Colonic mucosa (tissue), 4 donors: ENCODE data around the gene FUBP3. TPM values are rescaled to one million over a fixed set of nuclear protein-coding genes. Genes with fewer than 3 reads are reported as not detected.
"Not testable (repeated sequence)": the region's sequence is repeated elsewhere in the genome, so short reads cannot be mapped to it uniquely, and the experiment has no call there.

Experiments used
- DNase-seq: peaks from one replicate; pipeline ENCODE4 v3.0.0-alpha.2; 2020
- H3K27ac ChIP-seq: fragments of 200-600 bp; one replicate; pipeline ENCODE4 v1.8.0; 2021
- H3K27me3 ChIP-seq: fragments of 200-600 bp; one replicate; pipeline ENCODE4 v1.8.0; 2021
- H3K36me3 ChIP-seq: fragments of 200-600 bp; one replicate; pipeline ENCODE4 v1.8.0; 2021
- H3K4me1 ChIP-seq: fragments of 200-600 bp; one replicate; pipeline ENCODE4 v1.8.0; 2021; ENCODE audit warnings: mild to moderate bottlenecking
- H3K4me3 ChIP-seq: fragments of 200-600 bp; one replicate; pipeline ENCODE4 v1.8.0; 2021
- H3K9ac ChIP-seq, 2 donors: one replicate each; pipeline ENCODE4 v1.7.0; 2013; ENCODE audit warnings: control low read depth in 2 of 2, low read depth in 2 of 2, low read length in 2 of 2
- H3K9me3 ChIP-seq: fragments of 200-600 bp; one replicate; pipeline ENCODE4 v1.8.0; 2021
- CTCF ChIP-seq: fragments of 200-600 bp; IDR thresholded peaks from one replicate; pipeline ENCODE4 v1.8.0; 2022; ENCODE audit warnings: antibody characterized with exemption, mild to moderate bottlenecking
- intact Hi-C: fragments of 100-400 bp; cut with DNase I; formaldehyde crosslinking; loops from one replicate; pipeline ENCODE4 v1.14.1; 2022
- microRNA-seq: library from miRNA; unstranded; fragments of <30 nt; microRNA quantifications from one replicate; pipeline ENCODE4, GENCODE V29; 2019
- total RNA-seq, 2 donors: library from RNA; stranded (reverse); fragmentation: NEBNext Ultra II Directional in 1 of 2; extraction: Animal tissue kit (Norgen Biotek cat#: 25700) in 1 of 2; gene quantifications; one replicate each; pipeline ENCODE4 v1.2.1, GENCODE V29; 2021
- donor health status: healthy.
- donor health status: DM: no; HTN: no; CAD: no.
- donor health status: DM: no; HTN: no; CAD: no.

FUBP3 gene
- total RNA-seq, 2 donors from 2014 or later: 44.7 to 50.0 TPM

- no peak for DNase-seq
- intact Hi-C loops: no loop called here
- no peaks in the 10 kb centered on the region for H3K27me3 ChIP-seq
- peaks cover 4% of the 10 kb centered on the region for H3K4me1 ChIP-seq
- H3K4me3 ChIP-seq: no peak overlapping the region
- TF ChIP-seq CTCF: no peak
- H3K27ac ChIP-seq: no peak overlapping the region
- no peaks in the 10 kb centered on the region for H3K9me3 ChIP-seq
- H3K9ac ChIP-seq: no peak overlapping the region
- no peaks in the 10 kb centered on the region for H3K36me3 ChIP-seq
Observed at GRCh38 chr9:130685104-130685503, 105.7 kb downstream of the FUBP3 start.

GRCh38 chr9:130685945-130686344 is 106.6 kb downstream of the FUBP3 start:
- H3K4me3 ChIP-seq, H3K27me3 ChIP-seq, DNase-seq, intact Hi-C loops, H3K9me3 ChIP-seq, H3K4me1 ChIP-seq, H3K9ac ChIP-seq, H3K36me3 ChIP-seq, H3K27ac ChIP-seq: not testable (repeated sequence)

GRCh38 chr9:130687615-130688014 is 108.2 kb downstream of the FUBP3 start:
- Histone ChIP-seq H3K4me1 (no peaks in the 10 kb centered on the region), H3K9ac (no peak overlapping the region), H3K27ac (no peak overlapping the region), H3K9me3 (no peaks in the 10 kb centered on the region), H3K4me3 (no peak overlapping the region), H3K27me3 (no peaks in the 10 kb centered on the region), H3K36me3 (no peaks in the 10 kb centered on the region)
- DNase-seq: no peak
- intact Hi-C loops: no loop called here
- TF ChIP-seq CTCF: no peak

Small RNAs within 50 kb of the gene (microRNA-seq; reads per million reads assigned to microRNA genes)
- not detected for gene MIR6856

Other genes with a start within 250 kb of the FUBP3 start
- gene ASS1, start 134.6 kb upstream of the FUBP3 start, total RNA-seq: 100 to 1,000 TPM; 380 to 511 TPM
- gene PRDM12, start 85.0 kb downstream of the FUBP3 start, total RNA-seq: not detected
- 10 to 100 TPM; 13.6 to 34.2 TPM for gene EXOSC2, start 114.2 kb downstream of the FUBP3 start, total RNA-seq